Dermis blood vessel endothelial cell (primary cell): Measurements from ENCODE around the gene SLC30A1. TPM values are rescaled to one million over a fixed set of nuclear protein-coding genes. Genes with fewer than 3 reads are reported as not detected.
"Not testable (repeated sequence)": the region's sequence is repeated elsewhere in the genome, so short reads cannot be mapped to it uniquely, and the experiment has no call there.

Experiments
- DNase-seq: peaks from one replicate; pipeline ENCODE4 v3.0.0; 2010
- total RNA-seq: library from RNA; depleted of rRNA; stranded (reverse); fragments of >200 nt; gene quantifications from 2 replicates; pipeline ENCODE4 v1.2.3, GENCODE V29; 2014

SLC30A1 gene
- 39.1 and 65.2 TPM in 2 replicates for total RNA-seq

- DNase-seq, result peak; percentile 99
These were observed at the start of gene SLC30A1 for GRCh38 chr1:211578640-211579439. SLC30A1 (minus strand) TSS chr1:211579161; CDS start chr1:211578612, 549 bp downstream.

GRCh38 chr1:211628417-211628816, 49.5 kb upstream of the SLC30A1 start:
- no peak for DNase-seq

GRCh38 chr1:211627259-211627658, 48.3 kb upstream of the SLC30A1 start:
- no peak for DNase-seq

- DNase-seq, result not testable (repeated sequence)
These were observed 46.9 kb upstream of the SLC30A1 start for GRCh38 chr1:211625866-211626265.

- DNase-seq, result peak; percentile 42
These were observed 46.1 kb upstream of the SLC30A1 start for GRCh38 chr1:211625040-211625439.

- DNase-seq, result no peak
These were observed 44.6 kb upstream of the SLC30A1 start for GRCh38 chr1:211623515-211623914.

- DNase-seq, result peak; percentile 41
These were observed 42.7 kb upstream of the SLC30A1 start for GRCh38 chr1:211621447-211622198.

- DNase-seq, result no peak
These were observed 41.1 kb upstream of the SLC30A1 start for GRCh38 chr1:211620097-211620496.

GRCh38 chr1:211619033-211619996, 40.4 kb upstream of the SLC30A1 start:
- no peak for DNase-seq

- DNase-seq, result no peak
These were observed 38.0 kb upstream of the SLC30A1 start for GRCh38 chr1:211616965-211617297.

GRCh38 chr1:211616231-211616964, 37.4 kb upstream of the SLC30A1 start:
- DNase-seq, result no peak

GRCh38 chr1:211614615-211615014, 35.7 kb upstream of the SLC30A1 start:
- no peak for DNase-seq

- DNase-seq, result no peak
These were observed 35.0 kb upstream of the SLC30A1 start for GRCh38 chr1:211613951-211614350.

- DNase-seq, result no peak
These were observed 34.4 kb upstream of the SLC30A1 start for GRCh38 chr1:211613108-211613947.

- DNase-seq, result no peak
These were observed 33.8 kb upstream of the SLC30A1 start for GRCh38 chr1:211612786-211613107.

- no peak for DNase-seq
These were observed 32.9 kb upstream of the SLC30A1 start for GRCh38 chr1:211611818-211612217.

GRCh38 chr1:211610779-211611556, 32.0 kb upstream of the SLC30A1 start:
- DNase-seq, result peak; percentile 48

GRCh38 chr1:211609120-211610024, 30.4 kb upstream of the SLC30A1 start:
- DNase-seq, result peak; percentile 34

GRCh38 chr1:211607754-211608473, 29.0 kb upstream of the SLC30A1 start:
- no peak for DNase-seq
